Activated naive CD4-positive, alpha-beta T cell treated with anti-CD3 and anti-CD28 coated beads, Interleukin-2, amount 10 ng/mL, durations not matched to agents 7 days and 5 days (primary cell): ENCODE measurements around the gene HEATR9.

Source experiments
- CTCF ChIA-PET: fragments of 350-600 bp; sonication (Branson Sonifier 250); formaldehyde crosslinking; loops from one replicate; lab custom pipeline; 2021; ENCODE audit warnings: antibody characterized with exemption; lab: Charles Lee
- DNase-seq: peaks from one replicate; pipeline ENCODE4 v3.0.0-alpha.2; 2020
- H3K27ac Mint-ChIP-seq: one replicate; pipeline ENCODE4 v1.8.0; 2021; ENCODE audit warnings: mild to moderate bottlenecking, moderate library complexity, mixed read lengths
- H3K27me3 Mint-ChIP-seq: one replicate; pipeline ENCODE4 v1.8.0; 2021; ENCODE audit warnings: mild to moderate bottlenecking, mixed read lengths
- H3K36me3 Mint-ChIP-seq: one replicate; pipeline ENCODE4 v1.8.0; 2021; ENCODE audit warnings: mixed read lengths
- H3K4me1 Mint-ChIP-seq: one replicate; pipeline ENCODE4 v1.8.0; 2021; ENCODE audit warnings: mixed read lengths
- H3K4me3 Mint-ChIP-seq: one replicate; pipeline ENCODE4 v1.8.0; 2021; ENCODE audit warnings: mild to moderate bottlenecking, moderate library complexity, mixed read lengths
- H3K9me3 Mint-ChIP-seq: one replicate; pipeline ENCODE4 v1.8.0; 2021; ENCODE audit warnings: mixed read lengths

Gene HEATR9, protein sequence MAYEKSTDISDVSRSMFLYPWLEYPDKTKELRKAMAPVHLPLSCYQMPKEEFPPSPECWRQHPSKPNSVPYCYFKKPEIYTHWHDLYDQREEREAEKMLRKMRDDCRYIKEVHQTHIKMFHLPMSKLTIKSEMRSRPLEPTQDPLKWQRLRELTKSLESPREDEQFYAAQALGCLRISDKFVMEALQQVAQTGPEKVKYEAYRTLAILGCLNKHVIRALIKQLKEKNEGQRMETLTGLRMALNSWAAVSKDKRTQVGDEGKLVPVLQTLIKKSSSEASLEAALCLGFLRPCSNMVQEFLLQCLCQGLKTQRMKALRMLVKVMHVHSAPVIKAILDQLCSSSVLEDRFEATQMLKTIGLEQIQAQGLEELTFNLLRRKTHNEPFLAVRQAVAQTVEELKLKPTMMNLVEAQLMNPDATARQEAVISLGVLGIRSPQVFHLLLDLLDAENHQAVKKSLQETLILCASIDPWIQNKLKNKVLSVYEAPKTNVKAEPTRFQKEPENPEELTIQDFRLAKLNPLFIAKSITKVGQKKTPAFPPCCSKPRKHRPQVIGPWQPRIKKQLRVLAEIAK

GRCh38 chr17:35868737-35869136 is at the start of gene HEATR9:
Gene HEATR9, minus strand, starts transcription at chr17:35868891. Its CDS starts 149 bp downstream, at chr17:35868742.
- peaks cover 26% of the 10 kb centered on the region for H3K4me1 Mint-ChIP-seq
- H3K27me3 Mint-ChIP-seq, result no peaks in the 10 kb centered on the region
- no peak within 1 kb of the TSS for H3K27ac Mint-ChIP-seq
- CTCF ChIA-PET, result no interaction called here
- no peaks in the 10 kb centered on the region for H3K36me3 Mint-ChIP-seq
- H3K4me3 Mint-ChIP-seq, result no peak within 1 kb of the TSS
- no peaks in the 10 kb centered on the region for H3K9me3 Mint-ChIP-seq
- no peak for DNase-seq

- peaks cover 34% of the 10 kb centered on the region for H3K36me3 Mint-ChIP-seq
- H3K4me3 Mint-ChIP-seq, result no peak overlapping the region
- H3K27me3 Mint-ChIP-seq, result no peaks in the 10 kb centered on the region
- no peaks in the 10 kb centered on the region for H3K9me3 Mint-ChIP-seq
- CTCF ChIA-PET, result no interaction called here
- DNase-seq, result no peak
- no peak overlapping the region for H3K27ac Mint-ChIP-seq
- peaks cover 26% of the 10 kb centered on the region for H3K4me1 Mint-ChIP-seq
Observed at GRCh38 chr17:35917519-35918213, 49.0 kb upstream of the HEATR9 start.

- H3K27me3 Mint-ChIP-seq, result no peaks in the 10 kb centered on the region
- H3K4me3 Mint-ChIP-seq, result no peak overlapping the region
- H3K27ac Mint-ChIP-seq, result no peak overlapping the region
- H3K9me3 Mint-ChIP-seq, result no peaks in the 10 kb centered on the region
- CTCF ChIA-PET, result interaction anchor here (1.2 to 1.4 kb wide), 2 partner anchors 36 to 59 kb away, joined by 3 read pairs; partner anchors contain the start of gene CCL5
- no peak for DNase-seq
- H3K4me1 Mint-ChIP-seq, result peaks cover 15% of the 10 kb centered on the region
- peaks cover 24% of the 10 kb centered on the region for H3K36me3 Mint-ChIP-seq
Observed at GRCh38 chr17:35915153-35915964, 46.7 kb upstream of the HEATR9 start.

GRCh38 chr17:35914354-35914753 is 45.7 kb upstream of the HEATR9 start:
- Mint-ChIP-seq H3K4me1 (peaks cover 6% of the 10 kb centered on the region), H3K27me3 (no peaks in the 10 kb centered on the region), H3K9me3 (no peaks in the 10 kb centered on the region), H3K27ac (no peak overlapping the region), H3K36me3 (peaks cover 14% of the 10 kb centered on the region), H3K4me3 (no peak overlapping the region)
- DNase-seq, result no peak
- CTCF ChIA-PET, result interaction anchor here (1.4 kb wide), 1 partner anchor 35 kb away, joined by 3 read pairs; the partner anchor contains the start of gene CCL5

DNA sequence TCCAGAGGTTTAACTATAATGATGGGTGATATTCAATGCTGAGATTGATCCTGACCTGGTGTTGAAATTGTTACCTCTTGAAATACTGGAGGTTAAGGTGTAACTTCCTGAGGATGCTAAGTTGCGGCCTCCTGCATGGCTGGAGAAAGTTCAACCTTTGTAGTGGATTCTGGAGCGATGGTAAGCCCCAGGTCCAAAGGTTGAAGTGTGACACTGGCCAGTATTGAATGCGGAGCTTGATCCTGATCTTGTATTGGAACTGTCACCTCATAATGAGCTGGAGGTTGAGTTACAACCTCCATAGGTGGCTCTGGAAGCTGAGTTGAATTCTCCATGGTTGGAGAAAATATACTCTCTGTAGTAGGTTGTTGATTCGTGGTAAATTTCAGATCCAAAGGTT is 44.9 kb upstream of the HEATR9 start:
- H3K27ac Mint-ChIP-seq, result no peak overlapping the region
- H3K4me1 Mint-ChIP-seq, result peaks cover 4% of the 10 kb centered on the region
- DNase-seq, result no peak
- H3K27me3 Mint-ChIP-seq, result no peaks in the 10 kb centered on the region
- H3K4me3 Mint-ChIP-seq, result no peak overlapping the region
- CTCF ChIA-PET, result interaction anchor here (1.4 kb wide), 1 partner anchor 34 kb away, joined by 3 read pairs; the partner anchor contains the start of gene CCL5
- H3K9me3 Mint-ChIP-seq, result no peaks in the 10 kb centered on the region
- peaks cover 13% of the 10 kb centered on the region for H3K36me3 Mint-ChIP-seq

DNA sequence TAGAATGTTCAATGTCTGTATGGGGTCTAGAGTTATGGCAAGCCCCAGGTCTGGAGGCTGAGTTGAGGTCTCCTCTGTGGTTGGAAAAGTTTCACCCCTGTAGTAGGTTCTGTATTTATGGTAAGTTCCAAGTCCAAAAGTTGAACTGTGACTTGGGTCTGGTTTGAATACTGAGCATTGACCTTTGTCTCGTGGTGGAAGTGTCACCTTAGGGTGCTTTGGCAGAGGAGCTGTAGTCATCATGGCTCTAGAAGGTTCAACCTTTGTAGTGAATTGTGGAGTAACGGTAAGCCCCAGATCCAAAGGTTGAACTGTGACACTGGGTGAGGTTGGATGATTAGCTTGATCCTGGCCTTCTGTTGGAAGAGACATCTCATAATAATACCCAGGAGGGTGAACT is 44.3 kb upstream of the HEATR9 start:
- H3K27me3 Mint-ChIP-seq, result no peaks in the 10 kb centered on the region
- H3K4me1 Mint-ChIP-seq, result no peaks in the 10 kb centered on the region
- no peak overlapping the region for H3K27ac Mint-ChIP-seq
- no peak for DNase-seq
- CTCF ChIA-PET, result interaction anchor here (0.8 kb wide), 1 partner anchor 11 kb away, joined by 3 read pairs; no protein-coding TSS in a partner anchor
- H3K36me3 Mint-ChIP-seq, result peaks cover 6% of the 10 kb centered on the region
- H3K4me3 Mint-ChIP-seq, result no peak overlapping the region
- H3K9me3 Mint-ChIP-seq, result no peaks in the 10 kb centered on the region

DNA sequence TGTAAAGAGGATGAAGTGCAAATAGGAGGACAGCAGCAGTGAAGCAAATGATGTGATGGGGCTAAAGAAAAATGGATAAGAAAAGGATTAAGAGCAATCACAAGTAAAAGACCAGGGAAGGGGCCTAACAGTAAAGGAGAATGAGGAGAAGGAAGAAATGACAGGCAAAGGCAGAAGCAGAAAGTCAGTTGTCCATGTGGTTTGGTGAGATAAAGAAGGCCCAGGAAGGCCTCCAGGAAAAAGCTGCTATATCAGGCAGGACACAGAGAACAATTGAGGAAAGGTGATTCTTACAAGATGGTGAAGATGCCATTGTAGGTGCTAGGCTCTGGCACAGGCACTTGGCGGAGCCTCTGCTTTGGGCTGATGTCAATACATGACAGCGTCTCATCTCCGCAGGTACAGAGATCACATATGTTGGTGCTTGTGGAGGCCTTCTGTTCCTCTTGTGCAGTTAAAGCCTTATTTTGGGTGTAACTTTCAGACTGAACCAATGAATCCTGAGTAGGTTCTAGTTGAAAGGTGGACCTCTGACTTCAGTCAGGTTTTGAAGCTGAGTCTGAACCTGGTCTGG is 43.7 kb upstream of the HEATR9 start:
- Mint-ChIP-seq H3K27ac (no peak overlapping the region), H3K36me3 (peaks cover 5% of the 10 kb centered on the region), H3K4me1 (no peaks in the 10 kb centered on the region), H3K9me3 (no peaks in the 10 kb centered on the region), H3K27me3 (no peaks in the 10 kb centered on the region), H3K4me3 (no peak overlapping the region)
- no peak for DNase-seq
- CTCF ChIA-PET, result interaction anchor here (0.8 to 1.1 kb wide), 2 partner anchors 9 to 12 kb away, joined by 3 read pairs; no protein-coding TSS in a partner anchor

- CTCF ChIA-PET, result interaction anchor here (0.6 to 1.2 kb wide), 3 partner anchors 30 to 1304 kb away, joined by 3 read pairs; partner anchors contain the start of gene CCL5
Observed at GRCh38 chr17:35909408-35909807, 40.7 kb upstream of the HEATR9 start.

DNA sequence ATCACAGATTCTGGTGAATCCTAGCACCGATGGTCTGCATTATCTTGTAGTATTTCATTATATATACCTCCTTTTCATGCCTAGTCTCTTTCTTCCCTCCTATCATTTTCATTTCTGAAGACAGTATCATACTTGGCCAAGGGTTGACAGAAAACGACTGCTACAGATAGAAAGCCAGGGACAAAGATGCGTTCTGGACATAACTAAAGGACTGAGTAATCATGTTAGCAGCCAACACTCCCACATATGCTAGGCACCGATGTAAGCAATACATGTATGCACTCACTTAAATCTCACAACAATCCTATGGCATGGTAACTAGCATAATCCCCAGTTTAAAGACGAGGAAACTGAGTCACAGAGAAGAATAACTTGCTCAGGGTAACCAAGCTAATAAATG is 39.0 kb upstream of the HEATR9 start:
- H3K27ac Mint-ChIP-seq, result no peak overlapping the region

More at GRCh38 chr17:35909408-35909807, 40.7 kb upstream of the HEATR9 start:
- no peaks in the 10 kb centered on the region for H3K36me3 Mint-ChIP-seq
- H3K27ac Mint-ChIP-seq, result no peak overlapping the region
- no peaks in the 10 kb centered on the region for H3K9me3 Mint-ChIP-seq
- DNase-seq, result no peak
- H3K27me3 Mint-ChIP-seq, result no peaks in the 10 kb centered on the region
- H3K4me1 Mint-ChIP-seq, result no peaks in the 10 kb centered on the region
- no peak overlapping the region for H3K4me3 Mint-ChIP-seq

DNA sequence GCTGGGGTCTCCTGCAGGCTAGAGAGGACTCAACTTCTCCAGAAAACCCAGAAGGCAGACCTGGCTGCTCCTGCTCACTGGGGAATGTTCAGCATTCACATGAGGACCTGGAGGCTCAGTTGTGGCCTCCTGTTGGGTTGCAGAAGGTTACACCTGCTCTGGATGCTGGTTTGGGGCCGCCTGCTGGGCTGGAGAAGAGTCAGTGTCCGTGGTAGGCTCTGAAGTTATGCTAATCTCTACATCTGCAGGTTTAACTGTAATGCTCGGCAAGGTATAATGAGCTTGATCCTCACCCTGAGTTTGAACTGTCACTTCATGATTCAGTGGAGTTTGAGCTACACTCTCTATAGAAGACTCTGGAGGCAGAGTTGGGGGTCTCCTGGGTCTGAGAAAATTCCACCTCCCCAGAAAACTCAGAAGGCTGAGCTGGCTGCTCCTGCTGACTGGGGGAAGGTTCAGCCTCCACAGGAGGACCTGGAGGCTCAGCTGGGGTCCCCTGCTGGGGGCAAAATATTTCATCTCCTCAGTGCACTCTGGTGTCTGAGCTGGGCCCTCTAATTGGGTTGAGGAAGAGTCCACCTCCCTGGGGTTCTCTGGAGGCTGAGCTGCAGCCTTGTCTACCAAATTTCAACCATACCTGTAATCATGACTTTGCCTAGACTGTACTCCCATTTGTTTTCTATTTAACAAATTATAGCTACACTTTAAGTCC is 38.4 kb upstream of the HEATR9 start:
- Mint-ChIP-seq H3K27ac (no peak overlapping the region), H3K36me3 (no peaks in the 10 kb centered on the region), H3K9me3 (no peaks in the 10 kb centered on the region), H3K4me1 (no peaks in the 10 kb centered on the region), H3K27me3 (no peaks in the 10 kb centered on the region), H3K4me3 (no peak overlapping the region)
- CTCF ChIA-PET, result no interaction called here
- no peak for DNase-seq

More for the DNA sequence above, 39.0 kb upstream of the HEATR9 start:
- Mint-ChIP-seq H3K9me3 (no peaks in the 10 kb centered on the region), H3K36me3 (no peaks in the 10 kb centered on the region), H3K27me3 (no peaks in the 10 kb centered on the region), H3K4me1 (no peaks in the 10 kb centered on the region), H3K4me3 (no peak overlapping the region)
- DNase-seq, result no peak
- CTCF ChIA-PET, result no interaction called here

- Mint-ChIP-seq H3K27ac (no peak overlapping the region), H3K9me3 (no peaks in the 10 kb centered on the region), H3K4me1 (no peaks in the 10 kb centered on the region), H3K4me3 (no peak overlapping the region), H3K27me3 (no peaks in the 10 kb centered on the region), H3K36me3 (no peaks in the 10 kb centered on the region)
- CTCF ChIA-PET, result no interaction called here
- DNase-seq, result no peak
Observed at GRCh38 chr17:35906191-35906925, 37.7 kb upstream of the HEATR9 start.

- DNase-seq, result no peak
- Mint-ChIP-seq H3K9me3 (no peaks in the 10 kb centered on the region), H3K4me3 (no peak overlapping the region)
Observed at GRCh38 chr17:35903451-35903850, 34.8 kb upstream of the HEATR9 start.

More at GRCh38 chr17:35903451-35903850, 34.8 kb upstream of the HEATR9 start:
- peaks cover 22% of the 10 kb centered on the region for H3K4me1 Mint-ChIP-seq
- H3K36me3 Mint-ChIP-seq, result no peaks in the 10 kb centered on the region
- H3K27me3 Mint-ChIP-seq, result peaks cover 4% of the 10 kb centered on the region
- H3K27ac Mint-ChIP-seq, result no peak overlapping the region
- CTCF ChIA-PET, result interaction anchor here (1.4 to 1.5 kb wide), 2 partner anchors 8 to 32 kb away, joined by 3 to 4 read pairs; no protein-coding TSS in a partner anchor
